SK-N-SH treated with all-trans-retinoic acid at 6 μM for 48 hours (cell line): ENCODE data around the gene TGFA.

Source experiments
- ATAC-seq: fragments of 200-7000 bp; cut with Tn5 transposase; 3 replicates; pipeline ENCODE4 v1.9.1; 2020; ENCODE audit warnings: mild to moderate bottlenecking, moderate library complexity
- ARNTL ChIP-seq: fragments of 450-650 bp; formaldehyde crosslinking; IDR thresholded peaks from 2 replicates; pipeline ENCODE4 v1.5.0; 2020; ENCODE audit warnings: low read depth, mild to moderate bottlenecking, moderate library complexity, borderline replicate concordance
- BACH2 ChIP-seq: fragments of 250-450 bp; sonication (Bioruptor Pico); IDR thresholded peaks from 2 replicates; pipeline ENCODE4 v1.9.0; 2021; ENCODE audit warnings: mild to moderate bottlenecking, borderline replicate concordance
- CSDC2 ChIP-seq: fragments of 250-450 bp; sonication (Bioruptor Pico); IDR thresholded peaks from 2 replicates; pipeline ENCODE4 v1.5.0; 2020; ENCODE audit warnings: mild to moderate bottlenecking, moderate library complexity
- CSRNP3 ChIP-seq: fragments of 250-450 bp; sonication (Bioruptor Pico); IDR thresholded peaks from 2 replicates; pipeline ENCODE4 v1.5.1; 2021; ENCODE audit warnings: mild to moderate bottlenecking, moderate library complexity
- ESRRG ChIP-seq: fragments of 250-450 bp; sonication (Bioruptor Pico); IDR thresholded peaks from 2 replicates; pipeline ENCODE4 v1.6.1; 2021; ENCODE audit warnings: mild to moderate bottlenecking
- GLIS3 ChIP-seq: fragments of 250-450 bp; sonication (Bioruptor Pico); IDR thresholded peaks from 2 replicates; pipeline ENCODE4 v1.5.0; 2020; ENCODE audit warnings: mild to moderate bottlenecking, moderate library complexity
- ISL1 ChIP-seq: fragments of 250-450 bp; sonication (Bioruptor Pico); IDR thresholded peaks from 2 replicates; pipeline ENCODE4 v2.1.2; 2022; ENCODE audit warnings: mild to moderate bottlenecking, moderate library complexity
- OSR1 ChIP-seq: fragments of 250-450 bp; sonication (Bioruptor Pico); IDR thresholded peaks from 2 replicates; pipeline ENCODE4 v1.8.0; 2022; ENCODE audit warnings: moderate library complexity, mild to moderate bottlenecking, inconsistent platforms
- PATZ1 ChIP-seq: fragments of 250-450 bp; sonication (Bioruptor Pico); IDR thresholded peaks from 2 replicates; pipeline ENCODE4 v1.8.0; 2020; ENCODE audit warnings: mild to moderate bottlenecking, moderate library complexity, borderline replicate concordance
- POU6F1 ChIP-seq: fragments of 250-450 bp; sonication (Bioruptor Pico); IDR thresholded peaks from 2 replicates; pipeline ENCODE4 v1.8.0; 2021; ENCODE audit warnings: low read depth, mild to moderate bottlenecking, moderate library complexity, borderline replicate concordance
- PPARA ChIP-seq: fragments of 250-450 bp; sonication (Bioruptor Pico); IDR thresholded peaks from 2 replicates; pipeline ENCODE4 v1.5.0; 2020; ENCODE audit warnings: mild to moderate bottlenecking, borderline replicate concordance
- RARB ChIP-seq: fragments of 250-450 bp; sonication (Bioruptor Pico); IDR thresholded peaks from 2 replicates; pipeline ENCODE4 v1.8.0; 2021; ENCODE audit warnings: mild to moderate bottlenecking, moderate library complexity
- SNAI2 ChIP-seq: fragments of 250-450 bp; sonication (Bioruptor Pico); IDR thresholded peaks from 2 replicates; pipeline ENCODE4 v1.5.0; 2020; ENCODE audit warnings: mild to moderate bottlenecking, moderate library complexity
- TCF4 ChIP-seq: fragments of 250-450 bp; sonication (Bioruptor Pico); IDR thresholded peaks from 2 replicates; pipeline ENCODE4 v1.8.0; 2021; ENCODE audit warnings: mild to moderate bottlenecking, moderate library complexity, borderline replicate concordance
- TOX ChIP-seq: fragments of 250-450 bp; sonication (Bioruptor Pico); IDR thresholded peaks from 2 replicates; pipeline ENCODE4 v1.8.0; 2021; ENCODE audit warnings: mild to moderate bottlenecking, moderate library complexity, borderline replicate concordance
- TSHZ2 ChIP-seq: fragments of 250-450 bp; sonication (Bioruptor Pico); IDR thresholded peaks from 2 replicates; pipeline ENCODE4 v1.5.0; 2020; ENCODE audit warnings: mild to moderate bottlenecking, moderate library complexity
- ZC3H10 ChIP-seq: fragments of 250-450 bp; sonication (Bioruptor Pico); IDR thresholded peaks from 2 replicates; pipeline ENCODE4 v1.5.1; 2021; ENCODE audit warnings: mild to moderate bottlenecking, moderate library complexity
- ZFP3 ChIP-seq: fragments of 250-450 bp; sonication (Bioruptor Pico); IDR thresholded peaks from 2 replicates; pipeline ENCODE4 v1.5.0; 2020; ENCODE audit warnings: mild to moderate bottlenecking, moderate library complexity
- ZFP30 ChIP-seq: fragments of 450-650 bp; formaldehyde crosslinking; IDR thresholded peaks from 2 replicates; pipeline ENCODE4 v1.5.0; 2022; ENCODE audit warnings: mild to moderate bottlenecking, moderate library complexity
- ZNF565 ChIP-seq: fragments of 450-650 bp; formaldehyde crosslinking; conservative IDR thresholded peaks from 2 replicates; pipeline ENCODE4 v1.5.0; 2020; ENCODE audit warnings: low read depth, mild to moderate bottlenecking, moderate library complexity
- ZNF70 ChIP-seq: fragments of 450-650 bp; formaldehyde crosslinking; IDR thresholded peaks from 2 replicates; pipeline ENCODE4 v1.5.0; 2020; ENCODE audit warnings: mild to moderate bottlenecking, moderate library complexity
- ZNF8 ChIP-seq: fragments of 450-650 bp; formaldehyde crosslinking; IDR thresholded peaks from 2 replicates; pipeline ENCODE4 v1.5.0; 2020; ENCODE audit warnings: mild to moderate bottlenecking, moderate library complexity
- TF ChIP-seq, protein P1 (sequence below): fragments of 250-450 bp; sonication (Bioruptor Pico); IDR thresholded peaks from 2 replicates; pipeline ENCODE4 v1.5.1; 2020; ENCODE audit warnings: low read depth, mild to moderate bottlenecking, moderate library complexity

TGFA gene

DNA sequence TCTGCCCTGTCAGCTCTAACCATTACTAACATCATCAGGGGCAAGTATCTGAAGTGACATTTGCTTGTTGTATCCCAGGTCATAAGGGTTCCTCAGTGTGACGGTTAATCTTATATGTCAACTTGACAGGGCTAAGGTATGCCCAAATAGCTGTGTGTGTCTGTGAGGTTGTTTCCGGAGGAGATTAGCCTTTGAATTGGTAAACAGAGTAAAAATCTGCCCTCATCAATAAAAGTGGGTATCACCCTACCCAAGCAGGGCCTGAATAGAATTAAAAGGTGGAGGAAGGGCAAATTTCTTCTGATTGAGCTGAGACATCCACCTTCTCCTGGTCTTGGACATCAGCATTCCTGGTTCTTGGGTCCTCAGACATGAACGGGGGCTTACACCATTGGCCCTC lies 12.8 kb upstream of the TGFA start:
- no peak for ATAC-seq
- TF ChIP-seq, protein P1, sequence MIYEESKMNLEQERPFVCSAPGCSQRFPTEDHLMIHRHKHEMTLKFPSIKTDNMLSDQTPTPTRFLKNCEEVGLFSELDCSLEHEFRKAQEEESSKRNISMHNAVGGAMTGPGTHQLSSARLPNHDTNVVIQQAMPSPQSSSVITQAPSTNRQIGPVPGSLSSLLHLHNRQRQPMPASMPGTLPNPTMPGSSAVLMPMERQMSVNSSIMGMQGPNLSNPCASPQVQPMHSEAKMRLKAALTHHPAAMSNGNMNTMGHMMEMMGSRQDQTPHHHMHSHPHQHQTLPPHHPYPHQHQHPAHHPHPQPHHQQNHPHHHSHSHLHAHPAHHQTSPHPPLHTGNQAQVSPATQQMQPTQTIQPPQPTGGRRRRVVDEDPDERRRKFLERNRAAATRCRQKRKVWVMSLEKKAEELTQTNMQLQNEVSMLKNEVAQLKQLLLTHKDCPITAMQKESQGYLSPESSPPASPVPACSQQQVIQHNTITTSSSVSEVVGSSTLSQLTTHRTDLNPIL (CRISPR knock-in tag): no peak
- no peak for TF ChIP-seq POU6F1 (CRISPR knock-in tag)
- TF ChIP-seq ESRRG (CRISPR knock-in tag): no peak
- TF ChIP-seq ZFP30 (CRISPR knock-in tag): no peak
- no peak for TF ChIP-seq ZC3H10
- no peak for TF ChIP-seq ARNTL
- no peak for TF ChIP-seq ZNF8 (CRISPR knock-in tag)
- TF ChIP-seq ZNF70 (CRISPR knock-in tag): no peak
- no peak for TF ChIP-seq ZNF565 (CRISPR knock-in tag)
- no peak for TF ChIP-seq CSRNP3 (CRISPR knock-in tag)
- no peak for TF ChIP-seq TSHZ2 (CRISPR knock-in tag)
- TF ChIP-seq GLIS3 (CRISPR knock-in tag): no peak
- TF ChIP-seq ZFP3 (CRISPR knock-in tag): no peak
- no peak for TF ChIP-seq TOX (CRISPR knock-in tag)
- no peak for TF ChIP-seq OSR1
- TF ChIP-seq TCF4 (CRISPR knock-in tag): no peak
- no peak for TF ChIP-seq PPARA (CRISPR knock-in tag)
- no peak for TF ChIP-seq PATZ1 (CRISPR knock-in tag)
- TF ChIP-seq ISL1 (CRISPR knock-in tag): no peak

DNA sequence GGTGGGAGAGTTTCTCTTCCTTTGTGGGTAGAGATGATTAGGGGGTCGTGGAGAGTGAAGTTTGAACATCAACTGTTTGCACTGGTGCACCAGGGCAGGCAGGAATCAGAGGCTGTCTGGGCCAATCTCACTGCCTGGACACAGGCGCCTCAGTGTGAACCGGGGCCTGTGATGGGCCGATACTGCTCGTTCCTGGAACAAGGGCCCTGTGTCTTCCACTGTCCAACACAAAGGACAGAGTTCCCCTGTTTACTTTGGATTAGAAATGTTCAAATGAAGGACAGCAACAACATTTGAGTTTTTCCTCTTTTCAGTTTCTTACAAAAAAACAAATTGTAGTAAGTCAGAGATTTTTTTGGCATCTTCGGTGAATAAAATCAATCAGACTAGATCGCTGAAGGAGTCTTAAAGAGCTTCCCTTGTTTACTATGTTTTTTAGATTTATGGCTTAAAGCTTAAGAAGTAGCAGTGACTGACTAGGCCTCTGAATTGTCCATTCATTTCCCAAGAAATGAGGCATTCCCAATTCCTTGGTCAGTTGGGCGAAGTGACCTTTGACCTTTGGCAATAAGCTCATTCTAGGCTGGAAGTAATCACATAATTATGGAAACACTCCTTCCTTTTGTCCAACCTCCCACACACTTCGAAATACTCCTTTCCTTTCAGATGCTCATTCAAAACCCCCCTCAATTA lies 11.6 kb upstream of the TGFA start:
- TF ChIP-seq, protein P1 (CRISPR knock-in tag): no peak
- TF ChIP-seq ESRRG (CRISPR knock-in tag) (no peak), POU6F1 (CRISPR knock-in tag) (no peak), RARB (CRISPR knock-in tag) (no peak), PPARA (CRISPR knock-in tag) (no peak), ISL1 (CRISPR knock-in tag) (no peak), BACH2 (CRISPR knock-in tag) (no peak), ZNF565 (CRISPR knock-in tag) (no peak), ZFP3 (CRISPR knock-in tag) (no peak), ZNF70 (CRISPR knock-in tag) (no peak), ZC3H10 (no peak), TOX (CRISPR knock-in tag) (no peak), CSDC2 (no peak), TCF4 (CRISPR knock-in tag) (no peak), ARNTL (no peak), TSHZ2 (CRISPR knock-in tag) (no peak), ZFP30 (CRISPR knock-in tag) (no peak), SNAI2 (CRISPR knock-in tag) (no peak)
- no peak for ATAC-seq
